ENCODE data around the gene SUMO2.
A peak's percentile ranks its signal among the peaks of the same experiment; 100 is the strongest.
"Not testable (repeated sequence)": the region's sequence is repeated elsewhere in the genome, so short reads cannot be mapped to it uniquely, and the experiment has no call there.

The SUMO2 gene

DNA sequence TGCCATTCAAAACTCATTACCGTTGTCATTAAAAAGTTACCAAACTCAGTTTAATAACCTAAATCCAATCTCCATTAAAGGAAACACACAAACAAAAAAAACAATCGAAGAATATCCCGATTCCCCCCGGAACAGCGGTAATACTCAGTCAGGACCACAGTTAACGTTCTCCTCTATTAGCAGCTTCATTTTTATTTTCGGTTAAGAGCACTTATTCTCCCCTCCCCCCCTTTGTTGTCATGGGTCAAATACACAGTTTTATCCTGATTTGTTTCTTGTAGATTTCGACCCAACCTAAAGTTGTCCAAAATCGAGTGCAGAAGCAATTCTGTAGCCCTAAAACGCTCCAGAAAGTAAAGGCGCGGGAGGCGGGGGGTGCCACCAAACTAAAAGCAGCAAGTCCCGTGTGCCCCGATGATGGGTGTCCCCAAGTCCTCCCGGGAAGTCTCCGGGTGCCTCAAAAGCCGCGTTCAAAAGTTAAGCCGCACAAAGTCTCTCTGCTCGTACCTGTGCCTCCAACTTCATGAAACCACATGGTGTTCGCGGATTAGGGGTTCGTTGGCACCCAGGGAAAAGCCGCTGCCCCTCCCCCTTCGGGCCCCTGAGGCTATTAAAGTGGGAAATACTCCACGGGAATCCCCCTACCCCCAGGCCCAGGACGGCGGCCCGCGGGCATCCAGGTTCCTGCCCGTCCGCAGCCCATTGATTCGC is 996 bp downstream of the SUMO2 start:
- DNase-seq, result peak; percentile 18

DNA sequence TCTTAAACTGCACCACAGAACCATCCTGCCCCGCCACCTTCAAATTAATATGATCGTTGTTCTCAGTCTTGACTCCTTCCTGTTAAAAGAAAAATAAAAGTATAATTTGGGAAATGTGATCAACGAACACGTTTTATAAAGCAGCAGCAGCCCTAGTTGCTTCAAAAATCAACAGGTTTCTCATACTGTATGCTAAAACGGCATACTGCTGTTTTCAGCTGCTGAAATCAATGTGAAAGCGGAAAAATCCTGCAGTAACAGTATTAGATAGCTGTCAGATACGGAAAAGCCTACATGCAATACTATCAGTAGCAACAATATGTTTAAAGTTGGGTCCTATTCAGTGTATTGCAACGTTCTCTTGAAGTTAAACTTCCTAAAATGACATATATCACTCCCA is 1.6 kb downstream of the SUMO2 start:
- no peak for DNase-seq

DNA sequence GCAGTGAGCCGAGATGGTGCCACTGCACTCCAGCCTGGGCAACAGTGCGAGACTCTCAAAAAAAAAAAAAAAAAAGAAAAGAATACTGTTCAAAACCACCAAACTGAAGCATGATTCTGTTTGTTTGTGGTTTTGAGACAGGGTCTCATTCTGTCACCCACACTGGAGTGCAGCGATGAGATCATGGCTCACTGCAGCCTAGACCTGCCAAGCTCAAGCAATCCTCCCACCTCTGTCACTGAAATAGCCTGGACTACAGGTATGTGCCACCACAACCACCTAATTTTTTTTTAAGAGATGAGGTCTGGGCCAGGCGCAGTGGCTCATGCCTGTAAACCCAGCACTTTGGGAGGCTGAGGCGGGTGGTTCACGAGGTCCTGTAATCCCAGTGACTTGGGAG is 4.3 kb downstream of the SUMO2 start:
- no peak for DNase-seq

DNA sequence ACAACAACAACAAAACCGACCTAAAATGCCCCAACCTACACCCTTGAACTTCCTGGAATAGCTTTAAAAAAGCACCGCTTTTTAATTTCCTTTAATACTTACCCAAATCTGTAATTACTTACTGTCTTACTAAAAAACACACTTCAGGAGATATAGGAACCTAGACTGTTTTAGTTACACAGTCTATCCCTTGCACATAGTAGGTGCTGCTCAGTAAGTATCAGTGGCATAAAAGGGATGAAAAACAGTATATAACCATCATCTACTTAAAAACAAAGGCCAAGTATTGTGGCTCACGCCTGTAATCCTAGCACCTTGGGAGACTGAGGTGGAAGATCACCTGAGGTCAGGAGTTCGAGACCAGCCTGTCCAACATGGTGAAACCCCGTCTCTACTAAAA is 6.1 kb downstream of the SUMO2 start:
- no peak for DNase-seq

DNA sequence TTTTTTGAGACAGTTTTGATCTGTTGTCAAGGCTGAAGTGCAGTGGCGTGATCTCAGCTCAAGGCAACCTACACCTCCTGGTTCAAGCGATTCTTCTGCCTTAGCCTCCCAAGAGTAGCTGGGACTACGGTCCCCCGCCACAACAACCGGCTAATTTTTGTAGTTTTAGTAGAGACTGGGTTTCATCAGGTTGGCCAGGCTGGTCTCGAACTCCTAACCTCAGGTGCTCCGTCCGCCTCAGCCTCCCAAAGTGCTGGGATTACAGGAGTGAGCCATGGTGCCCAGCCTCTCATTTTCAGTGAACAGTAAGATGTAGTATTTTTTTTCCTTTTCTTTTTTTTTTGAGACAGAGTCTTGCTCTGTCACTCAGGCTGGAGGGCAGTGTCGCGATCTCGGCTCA is 7.8 kb downstream of the SUMO2 start:
- DNase-seq, result no peak

DNA sequence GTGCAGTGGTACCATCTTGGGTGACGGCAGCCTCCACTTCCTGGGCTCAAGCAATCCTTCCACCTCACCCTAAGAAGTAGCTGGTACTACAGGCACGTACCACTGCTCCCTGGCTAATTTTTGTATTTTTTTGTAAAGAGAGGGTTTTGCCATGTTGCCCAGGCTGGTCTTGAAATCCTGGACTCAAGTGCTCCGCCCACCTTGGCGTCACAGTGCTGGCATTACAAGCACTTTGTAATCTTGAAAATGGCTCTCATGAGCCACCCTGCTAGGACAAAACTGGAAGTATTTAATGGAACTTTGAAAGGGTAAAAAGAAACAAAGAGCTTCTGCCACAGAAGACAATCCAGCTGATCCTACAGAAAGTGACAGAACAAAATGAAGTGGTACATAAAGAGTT is 9.2 kb downstream of the SUMO2 start:
- no peak for DNase-seq

DNA sequence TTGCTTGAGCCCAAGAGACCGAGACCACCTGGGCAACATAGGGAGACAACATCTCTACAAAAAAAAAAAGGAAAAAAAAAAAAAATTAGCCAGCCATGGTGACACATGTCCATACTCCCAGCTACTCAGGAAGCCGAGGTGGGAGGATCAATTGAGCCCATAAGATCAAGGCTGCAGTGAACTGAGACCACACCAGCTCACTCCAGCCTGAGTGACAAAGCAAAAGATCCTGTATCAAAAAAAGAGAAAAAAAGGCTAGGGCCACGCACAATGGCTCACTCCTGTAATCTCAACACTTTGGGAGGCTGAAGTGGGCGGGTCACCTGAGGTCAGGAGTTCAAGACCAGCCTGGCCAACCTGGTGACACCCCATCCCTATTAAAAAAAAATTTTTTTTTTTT is 13.8 kb downstream of the SUMO2 start:
- DNase-seq, result no peak

DNA sequence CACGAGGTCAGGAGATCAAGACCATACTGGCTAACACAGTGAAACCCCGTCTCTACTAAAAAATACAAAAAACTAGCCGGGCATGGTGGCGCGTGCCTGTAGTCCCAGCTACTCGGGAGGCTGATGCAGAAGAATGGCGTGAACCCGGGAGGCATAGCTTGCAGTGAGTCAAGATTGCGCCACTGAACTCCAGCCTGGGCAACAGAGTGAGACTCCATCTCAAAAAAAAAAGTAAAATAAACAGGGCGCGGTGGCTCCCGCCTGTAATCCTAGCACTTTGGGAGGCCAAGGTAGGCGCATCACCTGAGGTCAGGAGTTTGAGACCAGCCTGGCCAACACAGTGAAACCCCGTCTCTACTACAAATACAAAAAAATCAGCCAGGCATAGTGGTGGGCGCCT is 18.2 kb downstream of the SUMO2 start:
- DNase-seq, result not testable (repeated sequence)

DNA sequence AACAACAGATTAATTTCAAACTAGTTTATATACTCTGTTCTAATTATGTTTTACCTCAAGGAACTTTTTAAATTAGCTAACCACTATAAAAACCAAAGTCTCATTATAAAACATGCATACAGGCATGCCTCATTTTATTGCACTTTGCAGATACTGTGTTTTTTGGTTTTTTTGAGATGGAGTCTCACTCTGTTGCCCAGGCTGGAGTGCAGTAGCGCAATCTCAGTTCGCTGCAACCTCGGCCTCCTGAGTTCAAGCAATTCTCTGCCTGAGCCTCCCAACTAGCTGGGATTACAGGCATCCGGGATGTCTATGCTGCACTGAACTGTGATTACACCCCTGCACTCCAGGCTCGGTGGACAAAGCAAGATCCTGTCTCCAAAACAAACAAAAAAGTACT is 19.7 kb downstream of the SUMO2 start:
- no peak for DNase-seq

DNA sequence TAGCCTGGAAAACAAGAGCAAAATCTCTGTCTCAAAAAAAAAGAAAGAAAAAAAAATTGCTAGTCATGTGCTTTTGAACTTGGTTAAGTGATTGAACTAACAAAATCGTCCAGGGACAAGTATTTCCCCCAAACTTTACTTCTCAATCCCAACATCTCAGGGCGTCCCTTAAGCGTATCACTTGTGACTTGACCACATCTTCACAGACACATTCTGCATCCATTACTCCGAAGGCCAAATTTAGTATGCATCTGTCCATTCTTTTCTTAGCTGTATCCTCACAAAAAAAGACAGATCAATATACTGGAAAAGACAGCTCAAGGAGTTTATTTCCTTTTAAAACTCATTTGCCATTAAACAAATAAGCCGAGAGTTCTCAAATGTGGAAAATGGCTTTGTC is 22.5 kb downstream of the SUMO2 start:
- no peak for DNase-seq

DNA sequence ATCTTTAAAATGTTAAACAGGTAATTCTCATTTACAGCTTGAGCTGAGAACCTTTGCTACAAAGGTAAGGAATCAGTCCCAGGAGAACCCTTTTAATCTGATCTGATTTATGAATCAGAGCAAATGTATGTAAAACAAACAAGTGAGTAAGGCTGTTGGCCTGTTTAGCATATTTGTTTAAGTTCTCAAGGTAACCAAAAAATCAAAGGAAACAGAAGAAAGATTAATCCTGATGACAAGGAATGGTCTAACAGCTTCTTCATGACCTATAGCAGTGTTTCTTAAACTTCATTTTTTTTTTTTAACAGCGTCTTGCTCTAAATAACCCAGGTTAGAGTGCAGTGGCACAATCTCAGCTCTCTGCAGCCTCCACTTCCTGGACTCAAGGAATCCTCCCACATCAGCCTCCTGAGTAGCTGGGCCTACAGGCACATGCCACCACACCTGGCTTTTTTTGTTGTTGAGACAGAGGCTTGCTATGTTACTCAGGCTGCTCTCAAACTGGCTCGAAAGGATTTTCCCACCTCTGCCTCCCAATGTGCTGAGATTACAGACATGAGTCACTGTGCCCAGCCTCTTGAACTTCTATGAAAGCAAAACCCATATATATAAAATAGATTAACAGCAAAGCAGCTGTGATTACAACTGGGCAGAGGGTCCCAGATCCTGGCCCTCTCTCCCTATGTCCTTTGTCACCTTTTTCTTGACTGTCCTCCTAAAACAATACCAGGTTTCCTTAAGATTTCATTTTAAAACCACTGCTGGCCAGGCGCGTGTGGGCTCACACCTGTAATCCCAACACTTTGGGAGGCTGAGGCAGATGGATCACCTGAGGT is 23.3 kb downstream of the SUMO2 start:
- no peak for DNase-seq

DNA sequence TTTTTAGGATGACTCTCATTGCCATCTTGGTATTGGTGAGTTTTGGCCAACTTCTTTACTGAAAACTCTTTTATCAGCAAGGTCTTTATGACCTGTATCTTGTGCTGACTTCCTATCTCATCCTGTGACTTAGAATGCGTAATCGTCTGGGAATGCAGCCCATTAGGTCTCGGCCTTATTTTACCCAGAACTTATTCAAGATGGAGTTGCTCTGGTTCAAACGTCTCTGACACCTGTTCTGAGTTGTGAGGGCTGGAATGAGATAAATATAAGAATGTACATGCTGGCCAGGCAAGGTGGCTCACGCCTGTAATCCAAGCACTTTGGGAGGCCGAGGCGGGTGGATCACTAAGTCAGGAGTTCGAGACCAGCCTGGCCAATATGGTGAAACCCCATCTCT is 24.3 kb downstream of the SUMO2 start:
- not testable (repeated sequence) for DNase-seq

DNA sequence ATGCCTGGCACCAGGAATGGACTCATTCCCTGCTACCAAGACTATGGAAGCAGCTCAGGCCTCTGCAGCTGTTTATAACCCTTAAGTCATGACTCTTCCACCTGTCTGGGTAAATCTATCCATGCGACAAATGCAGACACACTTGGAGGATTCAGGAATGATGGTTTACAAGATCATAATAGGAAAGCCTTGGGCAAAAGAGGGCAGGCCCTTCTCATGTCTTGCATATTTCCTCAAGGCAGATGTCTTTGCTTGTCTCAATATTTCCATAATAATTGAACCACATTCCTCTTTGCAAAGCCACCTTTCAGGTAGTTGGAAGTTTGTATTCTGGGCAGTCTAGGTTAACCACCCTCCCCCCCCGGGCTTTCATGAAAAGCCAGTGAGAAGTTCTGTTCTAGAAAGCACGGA is 27.6 kb downstream of the SUMO2 start:
- no peak for DNase-seq

DNA sequence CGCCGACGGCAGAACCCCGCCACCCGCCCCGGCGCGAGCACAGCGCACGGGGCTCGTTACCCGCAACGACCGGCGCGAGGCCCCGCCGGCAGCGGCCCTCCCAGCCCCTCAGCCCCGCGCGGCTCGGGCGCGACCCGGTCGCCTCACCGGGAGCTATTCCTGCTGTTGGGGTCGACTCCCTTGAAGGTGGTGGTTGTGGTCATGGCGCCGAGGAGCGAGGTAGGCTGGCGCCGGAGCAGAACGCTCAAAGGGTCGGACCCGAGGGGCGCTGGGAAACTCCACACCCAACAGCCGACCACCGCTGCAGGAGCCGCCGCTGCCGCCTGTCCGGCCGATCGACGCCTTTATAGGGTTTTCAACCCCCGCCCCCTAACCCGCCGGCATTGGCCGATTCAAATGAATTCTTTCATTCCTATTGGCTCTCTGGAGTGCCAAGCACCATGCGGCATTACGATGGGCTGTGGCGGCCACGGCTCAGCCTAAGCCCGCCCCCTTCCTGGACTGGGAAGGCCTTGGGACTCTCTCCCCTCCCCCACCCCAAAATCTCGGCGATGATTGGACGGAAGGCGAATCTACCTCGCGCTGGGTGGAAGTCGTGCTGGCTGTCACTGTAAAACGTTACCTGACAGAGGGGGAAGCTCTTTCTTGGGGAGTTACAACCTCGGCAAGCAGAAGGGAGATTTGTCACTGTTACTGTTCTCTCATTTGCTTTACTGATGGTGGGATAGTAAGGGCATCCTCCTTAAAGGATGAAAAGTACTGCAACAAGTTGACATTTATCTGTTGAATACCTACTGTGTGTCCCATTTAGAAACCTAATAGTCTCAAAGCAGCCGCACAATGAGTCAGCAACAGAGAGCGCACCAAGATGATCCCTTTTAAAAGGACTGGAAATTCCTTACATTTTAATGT is 28.3 kb downstream of the SUMO2 start, which contains the start of gene JPT1:
Gene JPT1, minus strand, starts transcription at position 318 of the 912 bp plus-strand sequence. Its CDS starts 115 bp downstream, at position 203.
- DNase-seq, result peak; percentile 100

DNA sequence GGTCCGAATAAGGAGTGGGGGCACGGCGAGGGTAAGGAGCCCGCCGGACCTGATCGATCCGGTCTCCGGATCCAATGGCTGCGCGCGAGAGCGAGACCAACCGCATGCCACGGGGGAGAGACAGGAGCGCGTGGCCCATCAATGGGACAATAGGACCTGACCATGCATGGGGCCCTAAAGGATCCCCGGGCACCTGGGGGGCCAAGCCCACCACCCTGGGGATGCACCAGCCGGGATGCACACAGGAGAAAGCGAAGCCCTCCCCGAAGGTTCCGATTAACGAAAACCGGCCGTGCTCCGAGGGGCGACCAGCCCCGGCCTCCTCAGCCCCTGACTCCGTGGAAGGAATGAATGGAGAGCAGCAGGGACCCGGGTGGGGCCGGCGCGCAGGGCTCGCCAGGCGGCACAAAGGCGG is 29.0 kb downstream of the SUMO2 start:
- DNase-seq, result no peak

DNA sequence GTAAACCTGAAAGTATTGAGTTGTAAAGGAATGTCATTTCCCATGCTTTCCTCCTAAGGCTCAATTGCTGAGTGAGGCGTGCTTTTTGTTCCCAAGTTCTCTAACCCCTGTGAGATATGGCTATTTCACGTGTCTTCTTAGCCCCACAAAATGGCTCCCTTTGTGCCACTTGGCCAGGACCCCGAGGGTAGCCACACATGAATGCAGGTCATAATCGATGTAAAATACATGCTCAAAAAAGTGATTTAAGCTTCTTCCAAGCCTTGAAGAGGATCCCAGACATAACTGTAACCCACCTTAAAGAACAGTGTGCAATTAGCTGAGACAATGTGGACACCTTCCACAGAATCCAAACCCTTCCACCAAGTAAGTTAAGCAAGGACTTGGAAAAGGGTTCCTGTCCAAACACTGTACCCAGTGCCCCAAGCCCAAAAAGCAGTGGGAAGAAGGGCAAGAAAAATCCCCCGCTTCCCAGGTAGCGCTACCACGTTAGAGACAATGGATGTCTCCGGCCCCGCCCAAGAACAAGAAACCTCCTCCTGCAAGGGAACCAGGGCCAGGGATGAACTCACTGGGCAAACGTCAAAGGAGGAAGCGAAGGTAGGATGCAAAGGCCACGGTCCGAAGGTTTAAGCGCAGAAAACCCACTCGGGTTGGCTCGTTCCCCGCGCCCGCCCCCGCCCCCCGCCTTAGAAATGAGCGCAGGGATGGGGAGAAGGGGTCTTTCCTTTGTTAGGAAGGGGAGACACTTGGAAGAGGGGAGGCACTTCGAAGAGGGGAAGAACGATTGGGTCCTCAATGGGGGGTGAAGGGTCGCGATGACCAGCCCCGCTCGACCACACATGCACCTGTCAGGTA is 29.6 kb downstream of the SUMO2 start:
- DNase-seq, result peak; percentile 39

DNA sequence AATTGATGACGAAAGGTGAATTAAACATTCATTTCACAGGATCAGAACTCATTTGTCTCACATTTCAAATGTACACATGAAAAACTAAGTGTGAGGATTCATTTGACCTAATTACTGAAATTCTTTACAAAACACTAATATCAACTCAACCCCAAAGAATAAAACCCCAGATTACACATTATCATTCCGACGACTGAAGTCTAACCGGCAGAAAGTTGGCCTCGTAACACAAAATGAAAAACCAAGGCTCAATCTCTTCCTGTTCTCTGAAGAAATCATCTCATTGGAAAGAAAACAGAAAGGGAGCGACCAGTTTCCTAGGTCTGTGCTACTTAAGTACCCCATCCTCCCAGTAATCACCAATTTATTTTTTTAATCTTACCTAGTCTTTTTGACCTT is 30.2 kb downstream of the SUMO2 start:
- no peak for DNase-seq

DNA sequence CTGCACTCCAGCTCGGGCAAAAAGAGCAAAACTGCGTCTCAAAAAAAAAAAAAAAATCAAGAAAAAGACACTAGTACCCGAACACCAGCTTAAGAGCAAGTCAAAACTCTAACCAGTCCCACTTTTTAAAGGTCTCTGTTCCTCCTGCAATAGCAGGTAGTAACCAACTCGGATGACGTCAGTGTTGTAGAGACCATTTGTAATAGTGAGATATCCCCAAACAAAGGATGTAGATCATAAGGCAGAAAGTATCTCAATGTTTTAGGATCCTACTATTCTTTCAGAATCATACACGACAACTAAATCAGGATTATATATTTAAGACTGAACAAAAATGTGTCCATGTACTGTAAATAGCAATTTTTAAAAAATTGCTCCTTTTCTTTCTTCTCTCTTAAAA is 30.8 kb downstream of the SUMO2 start:
- no peak for DNase-seq

DNA sequence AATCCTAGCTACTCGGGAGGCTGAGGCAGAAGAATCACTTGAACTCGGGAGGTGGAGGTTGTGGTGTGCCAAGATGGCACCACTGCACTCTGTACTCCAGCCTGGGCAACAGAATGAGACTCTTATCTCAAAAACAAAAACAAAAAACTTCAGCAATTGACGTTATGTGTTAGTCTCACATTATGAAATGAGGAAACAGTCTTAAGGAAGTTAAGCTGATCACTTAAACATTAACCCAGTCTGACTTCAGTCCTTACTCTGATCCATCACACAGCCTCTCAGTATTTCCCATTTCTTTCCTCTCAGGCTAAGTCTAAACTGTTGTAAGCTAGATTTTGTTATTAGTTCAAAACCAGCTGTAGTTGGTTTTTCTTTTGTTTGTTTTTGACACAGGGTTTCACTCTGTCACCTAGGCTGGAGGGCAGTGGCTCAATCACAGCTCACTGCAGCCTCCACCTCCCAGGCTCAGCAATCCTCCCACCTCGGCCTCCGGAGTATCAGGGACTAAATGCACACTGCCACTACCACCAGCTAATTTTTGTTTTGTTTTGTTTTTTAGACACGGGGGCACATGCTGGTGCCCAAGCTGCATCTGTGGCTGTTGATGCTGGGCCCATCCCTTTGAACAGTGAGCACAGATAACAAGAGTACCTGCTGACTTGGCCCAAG is 34.7 kb downstream of the SUMO2 start:
- DNase-seq, result no peak

DNA sequence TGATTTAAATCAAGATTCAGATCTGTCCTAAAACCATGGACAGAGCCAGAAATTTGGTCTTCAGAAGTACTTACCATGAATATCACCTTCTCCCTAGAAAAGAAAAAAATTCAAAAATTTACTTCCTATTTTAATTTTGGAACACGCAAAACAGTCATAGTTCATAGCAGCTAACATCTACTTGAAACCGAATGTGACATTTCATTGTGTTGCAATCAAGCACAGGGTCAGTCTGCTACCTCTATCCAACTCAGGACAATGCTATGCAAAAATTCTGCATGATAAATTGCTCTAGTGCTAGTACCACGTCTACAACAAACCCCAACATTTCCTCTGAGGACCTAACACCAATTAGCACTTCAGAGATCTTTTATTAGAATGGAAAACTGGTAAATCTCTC is 36.2 kb downstream of the SUMO2 start:
- no peak for DNase-seq

DNA sequence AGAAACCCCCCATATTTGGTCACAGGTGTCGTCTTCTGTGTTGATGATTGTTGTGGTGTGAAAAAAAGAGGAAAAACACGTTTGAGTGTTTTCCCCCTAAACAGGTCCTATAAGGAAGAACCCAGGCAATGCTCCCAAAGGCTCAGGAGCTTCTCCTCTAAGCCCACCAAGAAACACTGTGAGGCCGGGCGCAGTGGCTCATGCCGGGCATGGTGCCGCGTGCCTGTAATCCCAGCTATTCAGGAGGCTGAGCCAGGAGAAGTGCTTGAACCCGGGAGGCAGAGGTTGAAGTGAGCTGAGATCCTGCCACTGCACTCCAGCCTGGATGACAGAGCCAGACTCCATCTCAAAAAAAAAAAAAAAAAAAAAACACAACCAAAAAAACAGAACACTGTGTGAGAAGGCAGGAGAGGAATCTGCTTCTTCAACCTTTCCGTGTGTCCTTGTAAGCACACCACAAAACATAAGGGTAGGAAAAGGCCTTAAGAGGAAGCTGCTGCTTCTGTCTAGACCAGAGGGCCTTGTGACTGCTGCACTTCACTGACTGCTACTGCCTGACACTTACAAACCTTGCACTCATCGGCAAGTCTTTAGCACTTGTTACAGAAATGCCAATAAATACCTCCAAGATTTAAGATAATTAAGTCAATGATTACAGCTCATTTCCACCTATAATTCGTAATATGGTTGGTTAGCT is 37.8 kb downstream of the SUMO2 start:
- no peak for DNase-seq

Data from NCI-H774 (cell line).